ENCODE results near the gene WDR88.
A peak's percentile ranks its signal among the peaks of the same experiment; 100 is the strongest.
"Not testable (repeated sequence)": the region's sequence is repeated elsewhere in the genome, so short reads cannot be mapped to it uniquely, and the experiment has no call there.

Gene WDR88

GRCh38 chr19:33132021-33132420 lies at the start of gene WDR88:
TSS of gene WDR88 (plus strand) at chr19:33132114. CDS start at chr19:33132170, 56 bp downstream.
- no peak for DNase-seq (ENCODE audit: low read depth in 3 of 3)

GRCh38 chr19:33085570-33086128 lies 46.3 kb upstream of the WDR88 start:
- no peak for DNase-seq (ENCODE audit: low read depth in 3 of 3)

GRCh38 chr19:33086955-33087354 lies 45.0 kb upstream of the WDR88 start:
- no peak for DNase-seq (ENCODE audit: low read depth in 3 of 3)

GRCh38 chr19:33089010-33089409 lies 42.9 kb upstream of the WDR88 start:
- no peak for DNase-seq (ENCODE audit: low read depth in 3 of 3)

GRCh38 chr19:33090179-33090578 lies 41.7 kb upstream of the WDR88 start:
- no peak for DNase-seq (ENCODE audit: low read depth in 3 of 3)

- no peak for DNase-seq (ENCODE audit: low read depth in 3 of 3)
Measured at GRCh38 chr19:33093420-33094210, 38.3 kb upstream of the WDR88 start.

- DNase-seq (ENCODE audit: low read depth in 3 of 3), result no peak
Measured at GRCh38 chr19:33094436-33095067, 37.4 kb upstream of the WDR88 start.

- DNase-seq (ENCODE audit: low read depth in 3 of 3), result no peak
Measured at GRCh38 chr19:33096005-33096404, 35.9 kb upstream of the WDR88 start.

GRCh38 chr19:33098055-33098534 lies 33.8 kb upstream of the WDR88 start:
- no peak for DNase-seq (ENCODE audit: low read depth in 3 of 3)

- DNase-seq (ENCODE audit: low read depth in 3 of 3), result no peak
Measured at GRCh38 chr19:33100894-33101644, 30.8 kb upstream of the WDR88 start.

GRCh38 chr19:33102893-33103292 lies 29.0 kb upstream of the WDR88 start:
- DNase-seq (ENCODE audit: low read depth in 3 of 3), result no peak

GRCh38 chr19:33108161-33108560 lies 23.8 kb upstream of the WDR88 start:
- DNase-seq (ENCODE audit: low read depth in 3 of 3), result no peak

- no peak for DNase-seq (ENCODE audit: low read depth in 3 of 3)
Measured at GRCh38 chr19:33110137-33110910, 21.6 kb upstream of the WDR88 start.

GRCh38 chr19:33111587-33111986 lies 20.3 kb upstream of the WDR88 start:
- no peak for DNase-seq (ENCODE audit: low read depth in 3 of 3)

- no peak for DNase-seq (ENCODE audit: low read depth in 3 of 3)
Measured at GRCh38 chr19:33114312-33114711, 17.6 kb upstream of the WDR88 start.

- DNase-seq (ENCODE audit: low read depth in 3 of 3), result no peak
Measured at GRCh38 chr19:33117501-33117900, 14.4 kb upstream of the WDR88 start.

- DNase-seq (ENCODE audit: low read depth in 3 of 3), result no peak
Measured at GRCh38 chr19:33118643-33119042, 13.3 kb upstream of the WDR88 start.

GRCh38 chr19:33124207-33125098 lies 7.5 kb upstream of the WDR88 start:
- no peak for DNase-seq (ENCODE audit: low read depth in 3 of 3)

- peak in 2 of 3 experiments; percentile 25 to 29 for DNase-seq (ENCODE audit: low read depth in 3 of 3)
Measured at GRCh38 chr19:33125929-33126388, 6.0 kb upstream of the WDR88 start.

GRCh38 chr19:33126712-33127111 lies 5.2 kb upstream of the WDR88 start:
- not testable (repeated sequence) for DNase-seq (ENCODE audit: low read depth in 3 of 3)

Data from stimulated activated CD4-positive, alpha-beta T cell treated with anti-CD3 and anti-CD28 coated beads, TNF-alpha, amount 100 ng/mL, for 4 hours (primary cell).